HepG2 (cell line): ENCODE data around the gene TH. TPM values are rescaled to one million over a fixed set of nuclear protein-coding genes. Genes with fewer than 3 reads are reported as not detected.
A peak's percentile ranks its signal among the peaks of the same experiment; 100 is the strongest.

Experiments used
- BCL6 ChIP-seq: IDR thresholded peaks from 2 replicates; pipeline ENCODE4 v1.6.1; 2016; ENCODE audit warnings: missing genetic modification reagents, missing compliant biosample characterization
- CAMTA2 ChIP-seq: sonication (generic); formaldehyde crosslinking; IDR thresholded peaks from 2 replicates; pipeline ENCODE4 v1.4.0; 2020; ENCODE audit warnings: mild to moderate bottlenecking, missing genetic modification reagents, borderline replicate concordance
- GFI1 ChIP-seq: sonication (generic); formaldehyde crosslinking; IDR thresholded peaks from 2 replicates; pipeline ENCODE4 v1.5.0; 2020; ENCODE audit warnings: missing genetic modification reagents, mild to moderate bottlenecking, borderline replicate concordance
- HMGA1 ChIP-seq: sonication (generic); formaldehyde crosslinking; conservative IDR thresholded peaks from 2 replicates; pipeline ENCODE4 v1.4.0; 2020; ENCODE audit warnings: missing genetic modification reagents
- HOXD1 ChIP-seq: sonication (generic); formaldehyde crosslinking; IDR thresholded peaks from 2 replicates; pipeline ENCODE4 v1.5.0; 2020; ENCODE audit warnings: missing genetic modification reagents
- KAT7 ChIP-seq: IDR thresholded peaks from 2 replicates; pipeline ENCODE4 v1.6.1; 2018; ENCODE audit warnings: borderline replicate concordance, missing compliant biosample characterization
- MEIS2 ChIP-seq: sonication (generic); formaldehyde crosslinking; IDR thresholded peaks from 2 replicates; pipeline ENCODE4 v1.9.0; 2021; ENCODE audit warnings: mild to moderate bottlenecking, missing genetic modification reagents
- NFKB2 ChIP-seq: sonication (generic); formaldehyde crosslinking; IDR thresholded peaks from 2 replicates; pipeline ENCODE4 v1.4.0; 2020; ENCODE audit warnings: missing genetic modification reagents, borderline replicate concordance
- ONECUT2 ChIP-seq: sonication (generic); formaldehyde crosslinking; IDR thresholded peaks from 2 replicates; pipeline ENCODE4 v1.4.0; 2020; ENCODE audit warnings: missing genetic modification reagents
- PITX1 ChIP-seq: sonication (generic); formaldehyde crosslinking; IDR thresholded peaks from 2 replicates; pipeline ENCODE4 v1.5.1; 2020; ENCODE audit warnings: mild to moderate bottlenecking, missing genetic modification reagents
- POLR2A ChIP-seq, 2 experiments: IDR thresholded peaks; 2 replicates each; pipeline ENCODE4 v1.6.1; 2011; ENCODE audit warnings: low read depth in 2 of 2, low read length in 2 of 2, mild to moderate bottlenecking in 1 of 2, moderate library complexity in 1 of 2; ENCODE audit not compliant: insufficient read depth in 1 of 2
- RARA ChIP-seq: IDR thresholded peaks from 2 replicates; pipeline ENCODE4 v1.6.1; 2016; ENCODE audit warnings: missing genetic modification reagents, missing compliant biosample characterization
- RCOR2 ChIP-seq: IDR thresholded peaks from 2 replicates; pipeline ENCODE4 v1.6.1; 2016; ENCODE audit warnings: missing biosample characterization, missing genetic modification reagents
- SP5 ChIP-seq: IDR thresholded peaks from 2 replicates; pipeline ENCODE4 v1.6.1; 2016; ENCODE audit warnings: low read depth, borderline replicate concordance
- SRSF1 ChIP-seq: fragments of 200-400 bp; formaldehyde crosslinking; optimal IDR thresholded peaks from 2 replicates; pipeline ENCODE3; 2017; ENCODE audit warnings: mild to moderate bottlenecking, low read depth, low read length, moderate library complexity
- ZBTB1 ChIP-seq: sonication (generic); formaldehyde crosslinking; IDR thresholded peaks from 2 replicates; pipeline ENCODE4 v1.4.0; 2020; ENCODE audit warnings: missing genetic modification reagents, borderline replicate concordance
- ZBTB7B ChIP-seq: sonication (generic); formaldehyde crosslinking; IDR thresholded peaks from 2 replicates; pipeline ENCODE4 v1.4.0; 2020; ENCODE audit warnings: missing genetic modification reagents
- ZMAT3 ChIP-seq: sonication (generic); formaldehyde crosslinking; conservative IDR thresholded peaks from 2 replicates; pipeline ENCODE4 v1.7.0; 2021; ENCODE audit warnings: missing genetic modification reagents
- ZNF496 ChIP-seq: sonication (generic); formaldehyde crosslinking; IDR thresholded peaks from 2 replicates; pipeline ENCODE4 v1.8.1; 2023; ENCODE audit warnings: mild to moderate bottlenecking, moderate library complexity, missing genetic modification reagents; ENCODE audit not compliant: insufficient replicate concordance
- ZNF550 ChIP-seq: sonication (generic); formaldehyde crosslinking; IDR thresholded peaks from 2 replicates; pipeline ENCODE4 v1.4.0; 2020; ENCODE audit warnings: mild to moderate bottlenecking, missing genetic modification reagents, borderline replicate concordance
- ZNF562 ChIP-seq: sonication (generic); formaldehyde crosslinking; IDR thresholded peaks from 2 replicates; pipeline ENCODE4 v1.8.0; 2022; ENCODE audit warnings: missing genetic modification reagents, borderline replicate concordance
- polyA plus RNA-seq, 8 experiments: library from polyadenylated mRNA; depleted of rRNA in 3 of 8; stranded (reverse) in 7 of 8; unstranded in 1 of 8; fragments of >200 nt; fragmentation: Illumina TruSeq in 4 of 8; extraction: Trizol in 4 of 8; gene quantifications; 2 replicates each; pipeline versions ENCODE4 v1.2.1 to v1.2.3, GENCODE V29; 2011 to 2016; ENCODE audit warnings: low read depth in 4 of 8, missing spikeins in 1 of 8, mixed read lengths in 1 of 8; ENCODE audit not compliant: insufficient read depth in 1 of 8
- total RNA-seq, 5 experiments: library from RNA; depleted of rRNA; stranded (reverse); fragments of >200 nt; fragmentation: Illumina TruSeq; extraction: Trizol; gene quantifications; 2 replicates each; pipeline ENCODE4 v1.2.3, GENCODE V29; 2016; ENCODE audit warnings: low read depth in 1 of 5
- TF ChIP-seq, protein P1 (sequence below): sonication (generic); formaldehyde crosslinking; IDR thresholded peaks from 2 replicates; pipeline ENCODE4 v1.5.1; 2020; ENCODE audit warnings: mild to moderate bottlenecking, missing genetic modification reagents, moderate library complexity
- TF ChIP-seq, protein P2 (sequence below): sonication (generic); formaldehyde crosslinking; IDR thresholded peaks from 2 replicates; pipeline ENCODE4 v1.4.0; 2020; ENCODE audit warnings: mild to moderate bottlenecking, missing genetic modification reagents
- TF ChIP-seq, protein P3 (sequence below): sonication (generic); formaldehyde crosslinking; conservative IDR thresholded peaks from 2 replicates; pipeline ENCODE4 v1.4.0; 2020; ENCODE audit warnings: missing genetic modification reagents
- TF ChIP-seq, protein P4 (sequence below): sonication (generic); formaldehyde crosslinking; IDR thresholded peaks from 2 replicates; pipeline ENCODE4 v1.4.0; 2020; ENCODE audit warnings: missing genetic modification reagents
- TF ChIP-seq, protein P5 (sequence below): sonication (generic); formaldehyde crosslinking; IDR thresholded peaks from 2 replicates; pipeline ENCODE4 v1.5.0; 2020; ENCODE audit warnings: missing genetic modification reagents, mild to moderate bottlenecking, borderline replicate concordance

The TH gene
- total and polyA plus RNA-seq, 2 of the 13 experiments (the other 11 are each of a cell fraction or from before 2014, with no cell fraction given): 0.36 TPM; not detected in 1

DNA sequence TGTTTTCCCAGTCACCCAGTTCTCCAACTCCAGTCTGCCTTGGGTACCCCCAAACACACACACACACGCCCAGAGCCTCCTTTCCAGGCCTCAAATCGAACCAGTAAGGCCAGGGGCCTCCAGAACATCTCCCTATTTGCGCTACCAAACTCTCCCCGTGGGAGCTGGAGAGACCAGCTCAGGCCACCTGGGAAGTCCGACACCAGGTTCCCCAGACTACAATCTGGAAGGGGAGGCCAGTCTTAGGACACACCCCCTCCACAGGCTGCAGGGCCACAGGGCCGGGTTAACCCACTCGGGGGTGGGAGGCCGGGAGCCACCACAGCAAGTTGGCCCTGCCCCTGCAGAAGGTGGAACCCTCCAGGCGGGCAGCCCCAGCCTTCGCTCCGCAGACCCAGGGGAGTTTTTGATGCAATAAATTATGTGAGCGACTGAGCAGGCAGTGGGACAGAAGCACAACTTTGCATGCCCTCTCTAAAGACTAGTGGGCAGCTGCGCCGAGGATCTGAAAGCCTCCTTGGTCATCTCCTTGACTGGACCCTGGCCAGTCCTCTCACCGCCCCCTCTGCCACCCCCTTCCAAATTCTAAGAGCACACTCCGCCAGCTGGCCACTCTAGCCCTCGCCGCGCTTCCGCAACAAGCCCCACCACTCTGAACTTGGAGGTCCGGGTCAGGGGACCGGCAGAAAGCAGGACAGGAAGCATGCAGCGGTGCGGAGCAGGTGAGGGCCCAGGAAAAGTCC lies 35.2 kb downstream of the TH start (continued):
- TF ChIP-seq HMGA1 (CRISPR knock-in tag): no peak
- TF ChIP-seq, protein P1, sequence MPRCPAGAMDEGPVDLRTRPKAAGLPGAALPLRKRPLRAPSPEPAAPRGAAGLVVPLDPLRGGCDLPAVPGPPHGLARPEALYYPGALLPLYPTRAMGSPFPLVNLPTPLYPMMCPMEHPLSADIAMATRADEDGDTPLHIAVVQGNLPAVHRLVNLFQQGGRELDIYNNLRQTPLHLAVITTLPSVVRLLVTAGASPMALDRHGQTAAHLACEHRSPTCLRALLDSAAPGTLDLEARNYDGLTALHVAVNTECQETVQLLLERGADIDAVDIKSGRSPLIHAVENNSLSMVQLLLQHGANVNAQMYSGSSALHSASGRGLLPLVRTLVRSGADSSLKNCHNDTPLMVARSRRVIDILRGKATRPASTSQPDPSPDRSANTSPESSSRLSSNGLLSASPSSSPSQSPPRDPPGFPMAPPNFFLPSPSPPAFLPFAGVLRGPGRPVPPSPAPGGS (CRISPR knock-in tag): no peak; the same call in 1 of the 2 replicates
- TF ChIP-seq ZNF550: no peak
- TF ChIP-seq HOXD1 (CRISPR knock-in tag): 0 out of 2 replicates have a peak, but pooled peaks have one; percentile 12
- TF ChIP-seq GFI1 (CRISPR knock-in tag): 0 out of 2 replicates have a peak, but pooled peaks have one; percentile 29
- no peak for TF ChIP-seq PITX1 (CRISPR knock-in tag)
- TF ChIP-seq ZNF562: no peak
- no peak for TF ChIP-seq CAMTA2 (CRISPR knock-in tag)
- TF ChIP-seq ONECUT2 (CRISPR knock-in tag): no peak
- no peak; the same call in 1 of the 2 replicates for TF ChIP-seq ZMAT3 (CRISPR knock-in tag)
- TF ChIP-seq RCOR2 (CRISPR knock-in tag): no peak
- no peak for TF ChIP-seq RARA
- no peak for TF ChIP-seq MEIS2 (CRISPR knock-in tag)
- TF ChIP-seq, protein P2, sequence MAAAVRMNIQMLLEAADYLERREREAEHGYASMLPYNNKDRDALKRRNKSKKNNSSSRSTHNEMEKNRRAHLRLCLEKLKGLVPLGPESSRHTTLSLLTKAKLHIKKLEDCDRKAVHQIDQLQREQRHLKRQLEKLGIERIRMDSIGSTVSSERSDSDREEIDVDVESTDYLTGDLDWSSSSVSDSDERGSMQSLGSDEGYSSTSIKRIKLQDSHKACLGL (CRISPR knock-in tag): no peak
- no peak for TF ChIP-seq POLR2A (IDR thresholded peaks at IDR 0.05; ENCODE audit: insufficient read depth in 1 of 2, low read depth in 2 of 2, low read length in 2 of 2)
- TF ChIP-seq SRSF1: no peak
- TF ChIP-seq ZNF496 (CRISPR knock-in tag): no peak
- TF ChIP-seq, protein P3, sequence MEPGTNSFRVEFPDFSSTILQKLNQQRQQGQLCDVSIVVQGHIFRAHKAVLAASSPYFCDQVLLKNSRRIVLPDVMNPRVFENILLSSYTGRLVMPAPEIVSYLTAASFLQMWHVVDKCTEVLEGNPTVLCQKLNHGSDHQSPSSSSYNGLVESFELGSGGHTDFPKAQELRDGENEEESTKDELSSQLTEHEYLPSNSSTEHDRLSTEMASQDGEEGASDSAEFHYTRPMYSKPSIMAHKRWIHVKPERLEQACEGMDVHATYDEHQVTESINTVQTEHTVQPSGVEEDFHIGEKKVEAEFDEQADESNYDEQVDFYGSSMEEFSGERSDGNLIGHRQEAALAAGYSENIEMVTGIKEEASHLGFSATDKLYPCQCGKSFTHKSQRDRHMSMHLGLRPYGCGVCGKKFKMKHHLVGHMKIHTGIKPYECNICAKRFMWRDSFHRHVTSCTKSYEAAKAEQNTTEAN (CRISPR knock-in tag): no peak
- no peak; the same call in 1 of the 2 replicates for TF ChIP-seq SP5 (CRISPR knock-in tag)
- no peak for TF ChIP-seq BCL6 (CRISPR knock-in tag)
- TF ChIP-seq ZBTB7B (CRISPR knock-in tag): no peak
- peak; percentile 25; the same call in 1 of the 2 replicates for TF ChIP-seq NFKB2
- TF ChIP-seq, protein P4, sequence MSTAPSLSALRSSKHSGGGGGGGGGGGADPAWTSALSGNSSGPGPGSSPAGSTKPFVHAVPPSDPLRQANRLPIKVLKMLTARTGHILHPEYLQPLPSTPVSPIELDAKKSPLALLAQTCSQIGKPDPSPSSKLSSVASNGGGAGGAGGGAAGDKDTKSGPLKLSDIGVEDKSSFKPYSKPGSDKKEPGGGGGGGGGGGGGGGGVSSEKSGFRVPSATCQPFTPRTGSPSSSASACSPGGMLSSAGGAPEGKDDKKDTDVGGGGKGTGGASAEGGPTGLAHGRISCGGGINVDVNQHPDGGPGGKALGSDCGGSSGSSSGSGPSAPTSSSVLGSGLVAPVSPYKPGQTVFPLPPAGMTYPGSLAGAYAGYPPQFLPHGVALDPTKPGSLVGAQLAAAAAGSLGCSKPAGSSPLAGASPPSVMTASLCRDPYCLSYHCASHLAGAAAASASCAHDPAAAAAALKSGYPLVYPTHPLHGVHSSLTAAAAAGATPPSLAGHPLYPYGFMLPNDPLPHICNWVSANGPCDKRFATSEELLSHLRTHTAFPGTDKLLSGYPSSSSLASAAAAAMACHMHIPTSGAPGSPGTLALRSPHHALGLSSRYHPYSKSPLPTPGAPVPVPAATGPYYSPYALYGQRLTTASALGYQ (CRISPR knock-in tag): no peak
- TF ChIP-seq, protein P5, sequence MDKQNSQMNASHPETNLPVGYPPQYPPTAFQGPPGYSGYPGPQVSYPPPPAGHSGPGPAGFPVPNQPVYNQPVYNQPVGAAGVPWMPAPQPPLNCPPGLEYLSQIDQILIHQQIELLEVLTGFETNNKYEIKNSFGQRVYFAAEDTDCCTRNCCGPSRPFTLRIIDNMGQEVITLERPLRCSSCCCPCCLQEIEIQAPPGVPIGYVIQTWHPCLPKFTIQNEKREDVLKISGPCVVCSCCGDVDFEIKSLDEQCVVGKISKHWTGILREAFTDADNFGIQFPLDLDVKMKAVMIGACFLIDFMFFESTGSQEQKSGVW: no peak
- no peak for TF ChIP-seq KAT7 (CRISPR knock-in tag)
- no peak for TF ChIP-seq ZBTB1
